ENCODE data around the gene MRTFB.
"Not testable (repeated sequence)": the region's sequence is repeated elsewhere in the genome, so short reads cannot be mapped to it uniquely, and the experiment has no call there.

Gene MRTFB, protein sequence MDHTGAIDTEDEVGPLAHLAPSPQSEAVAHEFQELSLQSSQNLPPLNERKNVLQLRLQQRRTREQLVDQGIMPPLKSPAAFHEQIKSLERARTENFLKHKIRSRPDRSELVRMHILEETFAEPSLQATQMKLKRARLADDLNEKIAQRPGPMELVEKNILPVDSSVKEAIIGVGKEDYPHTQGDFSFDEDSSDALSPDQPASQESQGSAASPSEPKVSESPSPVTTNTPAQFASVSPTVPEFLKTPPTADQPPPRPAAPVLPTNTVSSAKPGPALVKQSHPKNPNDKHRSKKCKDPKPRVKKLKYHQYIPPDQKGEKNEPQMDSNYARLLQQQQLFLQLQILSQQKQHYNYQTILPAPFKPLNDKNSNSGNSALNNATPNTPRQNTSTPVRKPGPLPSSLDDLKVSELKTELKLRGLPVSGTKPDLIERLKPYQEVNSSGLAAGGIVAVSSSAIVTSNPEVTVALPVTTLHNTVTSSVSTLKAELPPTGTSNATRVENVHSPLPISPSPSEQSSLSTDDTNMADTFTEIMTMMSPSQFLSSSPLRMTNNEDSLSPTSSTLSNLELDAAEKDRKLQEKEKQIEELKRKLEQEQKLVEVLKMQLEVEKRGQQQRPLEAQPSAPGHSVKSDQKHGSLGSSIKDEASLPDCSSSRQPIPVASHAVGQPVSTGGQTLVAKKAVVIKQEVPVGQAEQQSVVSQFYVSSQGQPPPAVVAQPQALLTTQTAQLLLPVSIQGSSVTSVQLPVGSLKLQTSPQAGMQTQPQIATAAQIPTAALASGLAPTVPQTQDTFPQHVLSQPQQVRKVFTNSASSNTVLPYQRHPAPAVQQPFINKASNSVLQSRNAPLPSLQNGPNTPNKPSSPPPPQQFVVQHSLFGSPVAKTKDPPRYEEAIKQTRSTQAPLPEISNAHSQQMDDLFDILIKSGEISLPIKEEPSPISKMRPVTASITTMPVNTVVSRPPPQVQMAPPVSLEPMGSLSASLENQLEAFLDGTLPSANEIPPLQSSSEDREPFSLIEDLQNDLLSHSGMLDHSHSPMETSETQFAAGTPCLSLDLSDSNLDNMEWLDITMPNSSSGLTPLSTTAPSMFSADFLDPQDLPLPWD

DNA sequence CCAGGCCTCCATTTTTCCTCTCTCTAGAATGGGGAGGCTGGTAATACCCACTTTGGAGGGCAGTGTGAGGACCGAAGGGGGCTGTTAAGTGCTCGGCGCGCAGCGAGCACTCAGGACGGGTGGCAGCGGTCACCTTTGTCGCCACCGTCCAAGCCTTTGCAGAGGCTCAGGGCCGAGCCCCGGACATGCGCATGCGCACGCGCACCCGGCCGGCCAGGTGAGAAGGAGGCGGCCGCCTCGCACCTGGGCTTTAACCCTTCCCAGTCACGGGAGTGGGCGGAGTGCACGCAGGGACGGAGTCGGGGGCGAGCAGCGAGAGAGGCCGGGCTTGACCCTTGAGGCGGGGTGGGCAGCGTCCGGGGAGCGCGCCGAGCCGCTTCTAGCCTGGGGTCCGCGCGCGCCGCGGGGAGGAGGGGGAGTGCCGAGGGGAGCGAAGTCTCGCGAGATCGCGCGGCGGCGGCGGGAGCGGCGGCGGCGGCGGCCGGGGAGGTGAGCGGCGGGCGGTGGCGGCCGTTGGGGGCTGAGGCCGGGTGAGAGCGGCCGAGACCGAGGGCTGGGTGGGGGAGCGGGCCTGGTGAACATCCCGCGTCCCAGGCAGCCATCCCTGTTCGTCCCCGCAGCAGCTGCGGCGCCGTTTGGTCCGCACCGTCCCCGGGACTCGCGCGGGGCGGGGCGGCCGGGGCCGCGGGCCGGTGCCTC lies at the start of gene MRTFB:
MRTFB (plus strand) TSS at position 443 of the 699 bp plus-strand sequence. CDS start 69,288 bp downstream, outside the sequence.
- peak; percentile 19 for DNase-seq

DNA sequence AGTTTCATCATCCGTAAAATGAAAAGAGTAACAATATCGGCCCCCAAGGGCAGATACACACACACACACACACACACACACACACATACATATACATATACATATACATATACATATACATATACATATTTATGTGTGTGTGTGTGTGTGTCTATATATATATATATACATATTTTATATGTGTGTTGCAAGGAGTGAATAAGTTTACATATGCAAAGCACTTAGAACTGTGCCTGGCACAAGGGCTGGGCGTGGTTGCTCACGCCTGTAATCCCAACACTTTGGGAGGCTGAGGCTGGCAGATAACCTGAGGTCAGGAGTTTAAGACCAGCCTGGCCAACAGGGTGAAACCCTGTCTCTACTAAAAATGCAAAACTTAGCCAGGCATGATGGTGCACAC lies 47.6 kb upstream of the MRTFB start:
- DNase-seq: not testable (repeated sequence)

DNA sequence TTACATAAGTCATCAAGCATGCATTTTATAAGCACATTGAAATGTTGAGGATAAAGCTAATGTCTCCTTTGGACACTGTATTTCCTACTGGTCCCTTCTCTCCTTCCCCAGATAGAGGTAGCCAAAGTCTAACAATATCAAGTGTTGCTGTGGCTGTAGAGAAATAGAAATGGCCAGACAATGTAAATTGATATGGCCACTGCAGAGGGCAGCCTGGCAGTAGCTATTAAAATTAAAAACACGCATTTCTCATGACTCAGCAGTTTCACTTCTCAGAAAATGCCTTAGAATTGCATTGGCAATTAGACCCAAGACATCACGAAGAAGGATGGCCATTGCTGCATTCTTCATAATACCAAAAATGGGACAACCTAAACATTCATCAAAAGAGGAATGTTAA lies 46.8 kb upstream of the MRTFB start:
- DNase-seq: no peak

DNA sequence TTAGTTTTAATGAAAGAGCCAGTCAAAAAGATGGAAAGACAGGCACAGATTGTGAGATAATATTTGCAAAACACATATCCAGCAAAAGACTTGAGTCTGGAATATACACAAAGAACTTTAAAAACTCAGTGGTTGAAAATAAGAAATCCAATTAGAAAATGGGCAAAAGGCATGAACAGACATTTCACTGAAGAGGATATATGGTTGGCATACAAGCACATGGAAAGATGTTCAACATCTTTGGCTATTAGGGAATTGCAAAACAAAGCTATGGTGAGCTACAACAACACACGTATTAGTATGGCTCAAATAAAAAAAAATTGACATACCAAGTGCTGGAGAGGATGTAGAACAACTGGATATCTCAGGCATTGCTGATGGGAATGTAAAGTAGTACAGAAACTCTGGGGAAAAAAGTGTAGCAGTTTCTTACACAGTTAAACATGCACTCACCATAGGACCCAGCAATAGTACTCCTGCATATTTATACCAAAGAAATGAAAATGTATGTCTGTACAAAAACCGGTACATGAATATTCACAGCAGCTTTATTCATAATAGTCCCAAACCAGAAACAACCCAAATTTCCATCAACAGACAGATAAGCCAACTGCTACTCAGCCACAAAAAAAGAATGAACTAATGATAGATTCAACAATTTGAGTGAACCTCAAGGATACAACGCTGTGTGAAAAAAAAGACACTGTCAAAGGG lies 44.4 kb upstream of the MRTFB start:
- no peak for DNase-seq

DNA sequence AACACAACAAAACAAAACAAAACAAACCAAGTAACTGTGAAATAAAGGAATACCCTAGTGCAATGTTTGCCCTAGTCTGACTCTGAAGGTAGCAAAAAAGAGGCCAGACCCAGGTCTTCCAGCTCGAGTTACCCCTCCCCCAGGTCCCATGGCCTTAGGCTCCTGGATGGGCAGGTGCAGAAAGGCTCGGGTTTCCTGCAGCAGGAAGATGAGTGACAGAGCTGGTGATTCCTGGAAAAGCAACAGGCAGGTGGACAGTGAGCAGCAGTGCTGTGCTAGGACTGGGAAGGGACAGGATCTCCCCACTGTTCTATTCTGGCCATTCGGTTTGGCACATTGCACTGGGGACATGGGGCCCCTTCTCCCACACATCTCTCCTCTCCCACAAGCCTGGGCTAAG lies 42.9 kb upstream of the MRTFB start:
- no peak for DNase-seq

DNA sequence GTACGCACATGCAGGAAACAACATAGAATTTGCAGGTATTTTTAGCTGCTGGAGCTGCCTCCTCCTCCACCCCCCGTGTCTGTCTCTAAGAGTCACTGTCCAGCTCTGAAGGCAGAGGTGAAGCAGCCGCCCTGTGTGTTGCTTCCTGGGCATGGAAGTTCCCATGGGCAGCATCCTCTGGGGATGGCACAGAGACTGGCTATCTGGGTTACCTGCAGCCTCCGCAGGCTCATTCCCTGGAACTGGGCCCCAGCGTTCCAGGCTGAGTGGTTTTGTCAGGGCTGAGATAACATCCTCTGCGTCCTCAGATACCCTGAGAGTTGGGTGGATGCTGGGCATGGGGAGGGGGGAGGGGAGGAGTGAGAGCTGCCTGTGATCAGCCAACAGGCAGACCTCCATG lies 41.5 kb upstream of the MRTFB start:
- DNase-seq: no peak

DNA sequence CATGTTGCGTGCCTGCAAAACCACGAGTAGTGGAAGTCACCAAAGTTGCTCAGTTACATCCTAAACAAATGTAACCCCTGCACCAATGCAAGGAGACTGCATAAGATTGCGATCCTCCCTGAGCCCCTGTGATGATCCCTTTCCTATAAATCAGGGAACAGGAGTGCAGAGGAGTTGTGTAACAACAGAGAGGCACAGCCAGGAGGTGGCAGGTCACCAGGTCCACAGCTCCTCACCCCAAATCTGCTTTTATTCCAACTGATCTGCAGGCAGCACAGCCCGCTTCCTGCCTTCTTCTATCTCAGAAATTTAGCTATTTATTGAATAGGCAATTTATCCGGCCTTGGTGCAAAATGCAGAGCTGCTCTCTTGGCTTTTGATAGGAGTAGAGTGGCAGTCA lies 36.0 kb upstream of the MRTFB start:
- DNase-seq: no peak

DNA sequence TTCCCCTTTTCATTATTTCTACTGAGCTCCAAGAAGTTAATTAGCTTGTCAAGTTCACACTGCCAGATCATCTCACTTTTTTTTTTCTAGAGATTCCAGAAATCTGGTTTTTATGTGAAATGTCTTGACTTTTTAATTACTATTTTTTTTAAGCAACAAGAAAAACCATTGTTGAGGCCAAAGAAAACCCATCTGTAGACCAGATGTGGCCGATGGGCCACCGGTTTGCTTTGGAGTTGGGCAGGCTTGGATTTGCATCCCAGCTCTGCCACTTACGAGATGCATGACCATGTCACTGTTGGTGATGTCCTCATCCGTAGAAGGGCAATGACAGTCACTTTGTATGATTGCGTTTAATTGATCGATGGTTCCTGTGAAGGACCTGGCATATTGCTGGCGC lies 34.2 kb upstream of the MRTFB start:
- DNase-seq: no peak

DNA sequence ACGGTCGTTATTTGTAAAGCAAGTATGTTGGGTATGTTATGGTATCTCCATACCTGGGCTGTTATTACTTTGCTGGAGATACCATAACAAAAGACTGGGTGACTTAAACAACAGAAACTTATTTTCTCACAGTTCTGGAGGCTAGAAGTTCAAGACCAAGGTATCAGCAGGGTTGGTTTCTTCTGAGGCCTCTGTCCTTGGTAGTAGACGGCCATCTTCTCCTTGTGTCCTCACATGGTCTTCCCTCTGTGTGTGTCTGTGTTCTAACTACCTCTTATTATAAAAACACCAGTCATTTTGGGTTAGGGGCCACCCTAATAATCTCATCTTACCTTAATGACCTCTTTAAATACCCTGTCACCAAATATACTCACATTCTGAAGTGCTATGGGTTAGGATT lies 33.2 kb upstream of the MRTFB start:
- DNase-seq: no peak

DNA sequence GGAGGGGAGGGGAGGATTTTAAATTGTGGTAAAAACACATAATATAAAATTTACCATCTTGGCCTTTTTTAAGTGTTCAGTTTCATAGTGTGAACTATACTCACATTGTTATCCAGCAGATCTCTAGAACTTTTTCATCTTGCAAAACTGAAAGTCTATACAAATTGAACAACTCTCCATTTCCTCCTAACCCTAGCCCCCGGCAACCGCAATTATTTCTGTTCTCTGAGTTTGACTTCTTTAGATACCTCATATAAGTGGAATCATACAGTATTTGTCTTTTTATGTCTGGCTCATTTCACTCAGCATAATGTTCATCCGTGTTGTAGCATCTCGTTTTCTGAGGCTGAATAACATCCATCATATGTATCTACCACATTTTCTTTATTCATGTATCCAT lies 30.0 kb upstream of the MRTFB start:
- DNase-seq: no peak

DNA sequence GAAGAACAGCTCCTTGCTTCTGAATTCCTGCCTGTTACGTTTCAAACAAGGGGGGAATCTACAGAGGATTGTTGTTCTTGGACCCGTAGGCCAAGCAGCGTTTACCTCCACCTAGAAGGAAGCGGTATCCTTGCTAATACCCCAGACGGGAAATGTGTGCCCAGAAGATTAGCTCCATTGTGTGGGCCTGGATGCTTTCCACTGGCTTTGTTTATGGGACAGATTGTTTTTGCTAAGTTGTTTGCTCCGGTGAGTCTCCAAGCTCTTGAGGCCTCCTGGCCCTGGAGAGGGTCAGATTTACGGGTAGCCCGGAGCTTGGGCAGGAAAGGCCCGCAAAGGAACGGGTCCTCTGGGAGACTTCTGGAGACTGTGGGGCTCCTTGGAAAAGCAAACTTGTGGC lies 28.4 kb upstream of the MRTFB start:
- DNase-seq: no peak

DNA sequence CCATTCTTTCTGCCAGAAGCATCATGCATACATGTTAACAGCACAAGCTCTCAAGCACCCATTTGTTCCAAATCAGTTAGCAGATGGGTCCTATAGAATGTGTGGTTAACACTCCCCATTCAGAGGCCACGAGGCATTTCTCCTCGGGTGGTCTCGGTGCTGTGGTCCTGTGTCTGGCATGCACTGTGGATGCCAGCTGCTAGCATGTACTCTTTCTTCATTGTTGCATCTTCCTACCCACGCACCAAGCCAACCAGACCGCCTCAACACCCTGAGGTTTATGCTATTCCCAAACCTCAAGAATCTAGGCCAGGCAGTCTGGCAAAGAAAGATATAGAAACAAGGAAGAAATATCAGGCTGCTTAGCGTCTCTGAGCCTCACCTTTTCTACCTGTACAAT lies 27.8 kb upstream of the MRTFB start:
- no peak for DNase-seq

DNA sequence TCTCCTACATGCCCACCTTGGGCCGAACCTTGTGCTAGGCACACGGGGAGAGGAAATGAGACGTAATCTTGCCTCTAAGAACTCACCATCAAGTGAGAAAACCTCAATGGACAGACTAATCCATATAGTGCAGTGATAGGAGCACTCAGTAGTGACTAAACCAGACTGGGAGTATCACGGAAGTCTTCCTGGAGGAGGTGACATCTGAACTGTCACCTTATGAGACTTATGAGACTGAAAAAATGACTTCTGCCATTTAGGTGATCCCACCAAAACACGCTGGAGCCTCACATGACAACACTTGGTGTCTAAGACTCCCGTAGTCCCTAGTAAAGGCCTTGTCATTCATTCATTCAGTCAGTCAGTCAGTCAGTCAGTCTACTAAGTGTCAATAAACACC lies 27.3 kb upstream of the MRTFB start:
- DNase-seq: no peak

DNA sequence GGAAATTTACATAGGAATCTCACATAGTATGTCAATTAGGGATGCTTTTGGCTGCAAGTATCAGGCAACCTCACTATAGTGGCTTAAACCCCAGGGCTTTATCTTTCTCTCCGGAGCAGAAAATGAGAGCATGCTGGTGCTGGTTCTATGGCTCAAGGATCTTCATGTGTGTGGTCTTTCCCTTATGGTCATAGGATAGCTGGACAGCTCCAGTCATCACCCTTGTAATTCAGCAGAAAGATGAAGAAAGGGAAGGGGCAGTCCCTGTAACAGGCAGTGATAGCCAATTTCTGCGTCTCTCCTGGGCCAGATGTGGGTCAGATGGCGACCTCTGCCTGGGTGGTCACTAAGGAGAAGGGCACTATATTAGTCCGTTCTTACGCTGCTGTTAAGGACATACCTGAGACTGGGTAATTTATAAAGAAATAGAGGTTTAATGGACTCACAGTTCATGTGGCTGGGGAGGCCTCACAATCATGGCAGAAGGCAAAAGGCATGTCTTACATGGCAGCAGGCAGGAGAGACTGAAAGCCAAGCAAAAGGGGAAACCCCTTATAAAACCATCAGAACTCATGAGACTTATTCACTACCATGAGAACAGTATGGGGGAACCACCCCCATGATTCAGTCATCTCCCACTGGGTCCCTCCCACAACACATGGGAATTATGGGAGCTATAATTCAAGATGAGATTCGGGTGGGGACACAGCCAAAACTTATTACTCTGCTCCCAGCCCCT lies 23.8 kb upstream of the MRTFB start:
- not testable (repeated sequence) for DNase-seq

DNA sequence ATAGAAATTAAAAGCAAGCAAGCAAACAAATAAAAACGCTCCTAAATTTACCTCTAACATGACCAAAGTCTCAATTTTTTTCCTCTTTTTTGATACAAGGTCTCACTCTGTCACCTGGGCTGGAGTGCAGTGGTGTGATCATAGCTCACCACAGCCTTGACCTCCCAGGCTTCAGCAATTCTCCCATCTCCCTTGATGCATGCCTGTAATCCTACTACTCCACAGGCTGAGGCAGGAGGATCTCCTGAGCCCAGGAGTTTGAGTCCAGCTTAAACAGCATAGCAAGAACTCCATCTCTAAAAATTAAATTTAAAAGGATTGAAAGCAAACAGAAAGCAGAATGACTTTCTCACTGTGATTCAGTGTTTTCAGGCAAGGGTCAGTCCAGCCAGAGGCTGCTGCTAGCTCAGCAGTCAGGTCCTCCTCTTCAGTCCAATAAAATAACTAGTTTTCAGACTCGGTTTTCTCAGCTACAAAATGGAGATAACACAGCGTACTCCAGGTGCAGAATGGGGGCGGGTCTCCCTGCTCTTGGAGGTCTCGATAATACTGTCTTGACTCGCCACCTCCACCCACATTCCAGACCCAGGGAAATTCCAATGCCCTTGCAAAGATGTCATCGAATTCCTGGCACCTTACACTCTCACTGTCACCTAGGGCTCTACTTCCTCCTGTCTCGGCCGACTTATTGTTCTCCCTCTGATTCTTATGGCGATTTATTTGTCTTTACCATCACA lies 20.7 kb upstream of the MRTFB start:
- no peak for DNase-seq

DNA sequence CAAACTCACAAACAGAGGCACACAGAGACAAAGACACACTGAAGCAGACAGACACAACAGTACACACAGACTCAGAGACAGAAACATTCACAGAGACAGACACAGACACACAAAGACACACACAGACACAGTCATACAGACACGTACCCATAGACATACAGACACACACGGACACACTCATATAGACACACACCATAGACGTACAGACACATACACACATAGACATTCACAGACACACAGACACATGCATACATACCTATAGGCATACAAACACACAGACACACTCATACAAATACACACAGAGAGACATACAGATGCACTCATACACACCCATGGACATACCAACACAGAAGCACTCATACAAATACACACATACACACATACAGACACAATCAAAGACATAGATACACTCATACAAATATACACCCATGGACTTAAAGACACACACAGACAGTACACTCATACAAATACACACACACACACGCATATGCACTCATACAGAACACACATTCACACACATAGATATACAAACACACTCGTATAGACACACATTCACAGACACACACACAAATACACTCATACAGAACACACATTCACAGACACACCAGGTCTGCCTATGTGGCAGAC lies 19.9 kb upstream of the MRTFB start:
- DNase-seq: no peak

DNA sequence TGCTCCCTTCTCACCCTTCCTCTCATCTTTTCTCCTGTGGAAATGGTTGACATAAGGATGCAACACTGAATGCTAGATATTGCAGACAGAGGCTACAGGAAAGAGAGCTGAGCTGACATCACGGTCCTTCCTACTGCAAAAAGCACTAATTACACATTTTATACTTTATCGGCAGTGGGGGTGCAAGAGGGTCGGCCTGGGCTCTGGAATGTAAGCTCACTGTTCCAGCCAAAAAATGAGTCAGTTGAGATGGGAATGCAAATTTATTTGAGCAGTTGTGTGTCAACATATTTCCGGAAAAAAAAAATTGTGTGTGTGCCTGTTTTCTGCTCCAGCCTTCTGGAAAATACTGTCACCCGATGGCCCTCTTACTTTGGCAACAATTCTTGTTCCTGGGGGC lies 14.1 kb upstream of the MRTFB start:
- DNase-seq: no peak

DNA sequence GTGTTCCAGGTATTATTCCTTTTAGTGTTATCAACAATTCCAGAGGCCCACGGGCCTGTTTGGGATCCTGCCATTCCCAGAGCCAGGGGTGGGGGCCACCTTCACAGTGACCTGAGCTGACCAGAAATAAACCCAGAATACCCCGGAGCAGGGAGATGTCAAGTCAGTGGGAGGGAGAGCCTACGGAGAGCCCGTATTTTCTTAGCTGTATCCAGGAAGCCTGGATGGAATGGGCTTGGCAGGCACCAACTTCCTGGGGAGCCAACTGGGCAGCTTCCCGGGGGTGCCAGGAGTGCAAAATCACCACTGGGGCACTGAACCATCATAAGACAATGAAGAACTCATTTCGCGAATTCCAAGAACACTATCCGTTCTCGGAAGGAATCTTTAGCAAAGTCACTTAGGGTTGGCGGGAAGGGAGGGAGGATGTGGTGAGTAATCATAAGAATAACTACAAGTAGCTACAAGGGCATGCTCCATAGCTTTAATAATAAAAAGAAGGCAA lies 13.2 kb upstream of the MRTFB start:
- DNase-seq: no peak

DNA sequence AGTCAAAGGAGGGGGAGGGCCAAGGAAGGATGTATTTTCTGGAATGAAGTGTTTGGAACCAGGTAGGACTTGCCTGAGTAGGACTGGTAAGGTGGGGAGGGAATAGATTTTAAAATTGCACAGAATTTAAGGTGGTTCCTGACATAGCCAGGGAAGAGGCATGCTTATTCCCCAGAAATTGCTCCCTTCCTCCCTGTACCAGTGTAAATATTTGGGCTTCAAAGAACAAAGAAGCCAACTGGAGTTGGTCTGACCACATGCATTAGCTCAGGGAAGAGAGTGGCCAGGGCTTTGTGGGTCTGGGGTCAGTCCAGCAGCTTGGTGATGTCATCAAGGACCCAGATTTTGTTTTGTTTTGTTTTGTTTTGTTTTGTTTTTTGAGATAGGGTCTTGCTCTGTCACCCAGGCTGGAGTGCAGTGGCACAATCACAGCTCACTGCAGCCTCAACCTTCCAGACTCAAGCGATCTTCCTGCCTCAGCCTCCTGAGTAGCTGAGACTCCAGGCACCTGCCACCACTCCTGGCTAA lies 9.3 kb upstream of the MRTFB start:
- DNase-seq: no peak

DNA sequence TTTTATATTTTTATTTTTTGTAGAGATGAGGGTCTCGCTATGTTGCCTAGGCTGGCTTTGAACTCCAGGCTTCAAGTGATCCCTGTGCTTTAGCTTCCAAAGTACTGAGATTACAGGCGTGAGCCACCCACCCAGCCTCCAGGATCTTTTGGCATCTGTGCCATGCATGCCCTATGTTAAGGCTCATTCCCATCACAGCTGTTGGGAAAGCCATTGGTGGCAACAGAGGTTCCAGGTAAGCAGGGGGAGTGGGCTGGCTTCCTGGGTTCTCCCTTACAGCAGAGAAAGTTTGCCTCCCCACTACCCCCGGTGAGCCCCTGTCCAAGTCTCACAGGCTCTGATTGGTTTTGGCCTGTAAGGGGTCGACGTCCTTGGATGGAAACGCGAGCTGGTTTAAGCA lies 8.9 kb upstream of the MRTFB start:
- no peak for DNase-seq
